HepG2 (cell line): ENCODE measurements around the gene SV2A. TPM values are rescaled to one million over a fixed set of nuclear protein-coding genes. Genes with fewer than 3 reads are reported as not detected.

ENCODE experiments used
- CCDC6 ChIP-seq: sonication (generic); formaldehyde crosslinking; IDR thresholded peaks from 2 replicates; pipeline ENCODE4 v1.8.1; 2022; ENCODE audit warnings: mild to moderate bottlenecking, missing genetic modification reagents, moderate library complexity
- GABPB1 ChIP-seq: IDR thresholded peaks from 2 replicates; pipeline ENCODE4 v1.6.1; 2016; ENCODE audit warnings: mild to moderate bottlenecking, missing genetic modification reagents, moderate library complexity, missing compliant biosample characterization
- GFI1 ChIP-seq: sonication (generic); formaldehyde crosslinking; IDR thresholded peaks from 2 replicates; pipeline ENCODE4 v1.5.0; 2020; ENCODE audit warnings: missing genetic modification reagents, mild to moderate bottlenecking, borderline replicate concordance
- MXD4 ChIP-seq: IDR thresholded peaks from 2 replicates; pipeline ENCODE4 v1.6.1; 2016; ENCODE audit warnings: mild to moderate bottlenecking, missing biosample characterization, missing genetic modification reagents
- NFRKB ChIP-seq: fragments of 450-650 bp; IDR thresholded peaks from 2 replicates; pipeline ENCODE4 v1.6.1; 2017
- NONO ChIP-seq, 2 experiments: fragments of 450-650 bp in 1 of 2; sonication (generic) in 1 of 2; formaldehyde crosslinking in 1 of 2; IDR thresholded peaks in 1 of 2; conservative IDR thresholded peaks in 1 of 2; 2 replicates each; pipeline versions ENCODE4 v1.6.1 to v1.8.0; 2017 to 2022; ENCODE audit warnings: mild to moderate bottlenecking in 1 of 2, missing genetic modification reagents in 1 of 2, moderate library complexity in 1 of 2
- PAWR ChIP-seq: sonication (generic); formaldehyde crosslinking; IDR thresholded peaks from 2 replicates; pipeline ENCODE4 v1.4.0; 2020; ENCODE audit warnings: missing genetic modification reagents, mild to moderate bottlenecking, borderline replicate concordance
- SALL2 ChIP-seq: sonication (generic); formaldehyde crosslinking; IDR thresholded peaks from 2 replicates; pipeline ENCODE4 v1.8.1; 2023; ENCODE audit warnings: mild to moderate bottlenecking, missing genetic modification reagents, inconsistent platforms
- THAP11 ChIP-seq: IDR thresholded peaks from 2 replicates; pipeline ENCODE4 v1.6.1; 2016; ENCODE audit warnings: missing biosample characterization, missing genetic modification reagents
- ZFX ChIP-seq: sonication (generic); formaldehyde crosslinking; IDR thresholded peaks from 2 replicates; pipeline ENCODE4 v1.4.0; 2020; ENCODE audit warnings: mild to moderate bottlenecking, low read depth, missing genetic modification reagents, moderate library complexity
- ZMYM3 ChIP-seq: sonication (generic); formaldehyde crosslinking; IDR thresholded peaks from 2 replicates; pipeline ENCODE4 v1.5.1; 2020; ENCODE audit warnings: mild to moderate bottlenecking, missing genetic modification reagents
- ZNF563 ChIP-seq: sonication (generic); formaldehyde crosslinking; IDR thresholded peaks from 2 replicates; pipeline ENCODE4 v1.8.0; 2022; ENCODE audit warnings: mild to moderate bottlenecking, moderate library complexity, missing genetic modification reagents
- ZNF83 ChIP-seq: sonication (generic); formaldehyde crosslinking; IDR thresholded peaks from 2 replicates; pipeline ENCODE4 v1.4.0; 2020; ENCODE audit warnings: missing genetic modification reagents, mild to moderate bottlenecking, borderline replicate concordance
- polyA plus RNA-seq, 8 experiments: library from polyadenylated mRNA; depleted of rRNA in 3 of 8; stranded (reverse) in 7 of 8; unstranded in 1 of 8; fragments of >200 nt; fragmentation: Illumina TruSeq in 4 of 8; extraction: Trizol in 4 of 8; gene quantifications; 2 replicates each; pipeline versions ENCODE4 v1.2.1 to v1.2.3, GENCODE V29; 2011 to 2016; ENCODE audit warnings: low read depth in 4 of 8, missing spikeins in 1 of 8, mixed read lengths in 1 of 8; ENCODE audit not compliant: insufficient read depth in 1 of 8
- total RNA-seq, 5 experiments: library from RNA; depleted of rRNA; stranded (reverse); fragments of >200 nt; fragmentation: Illumina TruSeq; extraction: Trizol; gene quantifications; 2 replicates each; pipeline ENCODE4 v1.2.3, GENCODE V29; 2016; ENCODE audit warnings: low read depth in 1 of 5
- TF ChIP-seq, protein P1 (sequence below): sonication (generic); formaldehyde crosslinking; IDR thresholded peaks from 2 replicates; pipeline ENCODE4 v1.5.0; 2020; ENCODE audit warnings: mild to moderate bottlenecking, missing genetic modification reagents, borderline replicate concordance
- TF ChIP-seq, protein P2 (sequence below): sonication (generic); formaldehyde crosslinking; IDR thresholded peaks from 2 replicates; pipeline ENCODE4 v1.9.0; 2021; ENCODE audit warnings: missing genetic modification reagents, mild to moderate bottlenecking, borderline replicate concordance
- TF ChIP-seq, protein P3 (sequence below): IDR thresholded peaks from 2 replicates; pipeline ENCODE4 v1.6.1; 2016; ENCODE audit warnings: missing genetic modification reagents, missing compliant biosample characterization
- TF ChIP-seq, protein P4 (sequence below): sonication (generic); formaldehyde crosslinking; IDR thresholded peaks from 2 replicates; pipeline ENCODE4 v1.4.0; 2020; ENCODE audit warnings: missing genetic modification reagents

Gene SV2A
- total and polyA plus RNA-seq, 2 of the 13 experiments (the other 11 are each of a cell fraction or from before 2014, with no cell fraction given) = 0.84 to 1.9 TPM

DNA sequence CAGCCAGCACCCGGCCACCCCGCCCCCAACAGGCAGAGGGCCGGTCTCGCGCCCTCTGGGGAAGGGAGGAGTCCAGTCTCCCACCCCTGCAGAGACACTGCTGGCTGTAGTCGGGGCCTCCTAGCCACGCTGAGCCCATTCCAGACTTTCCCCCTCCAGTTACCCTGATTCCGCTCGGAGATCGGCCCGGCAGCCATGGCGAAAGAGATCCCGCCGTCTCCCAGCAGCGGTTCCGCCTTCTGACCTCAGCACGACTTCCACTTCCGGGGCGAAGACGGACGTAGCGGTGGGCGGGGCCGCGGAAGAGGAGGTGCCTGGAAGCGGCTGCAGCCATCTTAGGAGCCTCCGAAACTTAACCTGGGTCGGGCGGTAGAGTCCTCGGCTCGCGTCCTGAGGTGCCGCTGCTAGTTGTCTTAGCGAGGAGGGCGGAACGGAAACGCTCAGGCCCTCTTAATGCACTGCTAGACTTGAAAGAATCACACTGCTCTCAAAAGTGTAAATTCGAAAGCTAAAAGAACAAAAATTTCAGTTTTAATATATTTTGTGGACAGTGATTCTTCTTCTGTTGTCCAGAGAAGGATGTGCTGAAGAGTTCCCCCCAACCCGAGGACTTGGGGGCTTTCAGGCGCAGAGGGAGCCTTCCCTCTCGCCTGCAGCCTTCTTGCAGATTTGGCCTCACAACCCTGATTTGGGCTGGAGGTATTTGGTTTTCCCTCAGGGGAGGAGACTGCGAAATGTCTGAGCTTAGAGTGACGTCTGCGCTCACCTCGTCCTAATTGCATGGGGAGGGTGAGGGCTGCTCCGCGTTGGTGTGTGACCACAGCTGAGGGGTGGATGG is 10.1 kb upstream of the SV2A start, which contains the start of gene SF3B4 (continued):
- TF ChIP-seq, protein P1, sequence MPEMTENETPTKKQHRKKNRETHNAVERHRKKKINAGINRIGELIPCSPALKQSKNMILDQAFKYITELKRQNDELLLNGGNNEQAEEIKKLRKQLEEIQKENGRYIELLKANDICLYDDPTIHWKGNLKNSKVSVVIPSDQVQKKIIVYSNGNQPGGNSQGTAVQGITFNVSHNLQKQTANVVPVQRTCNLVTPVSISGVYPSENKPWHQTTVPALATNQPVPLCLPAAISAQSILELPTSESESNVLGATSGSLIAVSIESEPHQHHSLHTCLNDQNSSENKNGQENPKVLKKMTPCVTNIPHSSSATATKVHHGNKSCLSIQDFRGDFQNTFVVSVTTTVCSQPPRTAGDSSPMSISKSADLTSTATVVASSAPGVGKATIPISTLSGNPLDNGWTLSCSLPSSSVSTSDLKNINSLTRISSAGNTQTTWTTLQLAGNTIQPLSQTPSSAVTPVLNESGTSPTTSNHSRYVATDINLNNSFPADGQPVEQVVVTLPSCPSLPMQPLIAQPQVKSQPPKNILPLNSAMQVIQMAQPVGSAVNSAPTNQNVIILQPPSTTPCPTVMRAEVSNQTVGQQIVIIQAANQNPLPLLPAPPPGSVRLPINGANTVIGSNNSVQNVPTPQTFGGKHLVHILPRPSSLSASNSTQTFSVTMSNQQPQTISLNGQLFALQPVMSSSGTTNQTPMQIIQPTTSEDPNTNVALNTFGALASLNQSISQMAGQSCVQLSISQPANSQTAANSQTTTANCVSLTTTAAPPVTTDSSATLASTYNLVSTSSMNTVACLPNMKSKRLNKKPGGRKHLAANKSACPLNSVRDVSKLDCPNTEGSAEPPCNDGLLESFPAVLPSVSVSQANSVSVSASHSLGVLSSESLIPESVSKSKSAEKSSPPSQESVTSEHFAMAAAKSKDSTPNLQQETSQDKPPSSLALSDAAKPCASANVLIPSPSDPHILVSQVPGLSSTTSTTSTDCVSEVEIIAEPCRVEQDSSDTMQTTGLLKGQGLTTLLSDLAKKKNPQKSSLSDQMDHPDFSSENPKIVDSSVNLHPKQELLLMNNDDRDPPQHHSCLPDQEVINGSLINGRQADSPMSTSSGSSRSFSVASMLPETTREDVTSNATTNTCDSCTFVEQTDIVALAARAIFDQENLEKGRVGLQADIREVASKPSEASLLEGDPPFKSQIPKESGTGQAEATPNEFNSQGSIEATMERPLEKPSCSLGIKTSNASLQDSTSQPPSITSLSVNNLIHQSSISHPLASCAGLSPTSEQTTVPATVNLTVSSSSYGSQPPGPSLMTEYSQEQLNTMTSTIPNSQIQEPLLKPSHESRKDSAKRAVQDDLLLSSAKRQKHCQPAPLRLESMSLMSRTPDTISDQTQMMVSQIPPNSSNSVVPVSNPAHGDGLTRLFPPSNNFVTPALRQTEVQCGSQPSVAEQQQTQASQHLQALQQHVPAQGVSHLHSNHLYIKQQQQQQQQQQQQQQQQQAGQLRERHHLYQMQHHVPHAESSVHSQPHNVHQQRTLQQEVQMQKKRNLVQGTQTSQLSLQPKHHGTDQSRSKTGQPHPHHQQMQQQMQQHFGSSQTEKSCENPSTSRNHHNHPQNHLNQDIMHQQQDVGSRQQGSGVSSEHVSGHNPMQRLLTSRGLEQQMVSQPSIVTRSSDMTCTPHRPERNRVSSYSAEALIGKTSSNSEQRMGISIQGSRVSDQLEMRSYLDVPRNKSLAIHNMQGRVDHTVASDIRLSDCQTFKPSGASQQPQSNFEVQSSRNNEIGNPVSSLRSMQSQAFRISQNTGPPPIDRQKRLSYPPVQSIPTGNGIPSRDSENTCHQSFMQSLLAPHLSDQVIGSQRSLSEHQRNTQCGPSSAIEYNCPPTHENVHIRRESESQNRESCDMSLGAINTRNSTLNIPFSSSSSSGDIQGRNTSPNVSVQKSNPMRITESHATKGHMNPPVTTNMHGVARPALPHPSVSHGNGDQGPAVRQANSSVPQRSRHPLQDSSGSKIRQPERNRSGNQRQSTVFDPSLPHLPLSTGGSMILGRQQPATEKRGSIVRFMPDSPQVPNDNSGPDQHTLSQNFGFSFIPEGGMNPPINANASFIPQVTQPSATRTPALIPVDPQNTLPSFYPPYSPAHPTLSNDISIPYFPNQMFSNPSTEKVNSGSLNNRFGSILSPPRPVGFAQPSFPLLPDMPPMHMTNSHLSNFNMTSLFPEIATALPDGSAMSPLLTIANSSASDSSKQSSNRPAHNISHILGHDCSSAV (CRISPR knock-in tag) = no peak
- TF ChIP-seq CCDC6 (CRISPR knock-in tag) (peak; percentile 83; the same call in 1 of the 2 replicates), THAP11 (peak; percentile 95), ZNF563 (CRISPR knock-in tag) (0 out of 2 replicates have a peak, but pooled peaks have one; percentile 7), SALL2 (0 out of 2 replicates have a peak, but pooled peaks have one; percentile 23), PAWR (no peak), ZMYM3 (CRISPR knock-in tag) (no peak), MXD4 (no peak), NONO (IDR thresholded peaks at IDR 0.05) (no peak), NONO (CRISPR knock-in tag; conservative IDR thresholded peaks at IDR 0.05) (peak; percentile 85), GFI1 (CRISPR knock-in tag) (no peak; the same call in 1 of the 2 replicates), ZNF83 (CRISPR knock-in tag) (no peak), NFRKB (peak; percentile 51; the same call in 1 of the 2 replicates), ZFX (CRISPR knock-in tag) (peak; percentile 89), GABPB1 (CRISPR knock-in tag) (peak; percentile 99)
- TF ChIP-seq, protein P2, sequence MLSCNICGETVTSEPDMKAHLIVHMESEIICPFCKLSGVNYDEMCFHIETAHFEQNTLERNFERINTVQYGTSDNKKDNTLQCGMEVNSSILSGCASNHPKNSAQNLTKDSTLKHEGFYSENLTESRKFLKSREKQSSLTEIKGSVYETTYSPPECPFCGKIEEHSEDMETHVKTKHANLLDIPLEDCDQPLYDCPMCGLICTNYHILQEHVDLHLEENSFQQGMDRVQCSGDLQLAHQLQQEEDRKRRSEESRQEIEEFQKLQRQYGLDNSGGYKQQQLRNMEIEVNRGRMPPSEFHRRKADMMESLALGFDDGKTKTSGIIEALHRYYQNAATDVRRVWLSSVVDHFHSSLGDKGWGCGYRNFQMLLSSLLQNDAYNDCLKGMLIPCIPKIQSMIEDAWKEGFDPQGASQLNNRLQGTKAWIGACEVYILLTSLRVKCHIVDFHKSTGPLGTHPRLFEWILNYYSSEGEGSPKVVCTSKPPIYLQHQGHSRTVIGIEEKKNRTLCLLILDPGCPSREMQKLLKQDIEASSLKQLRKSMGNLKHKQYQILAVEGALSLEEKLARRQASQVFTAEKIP (CRISPR knock-in tag) = no peak
- TF ChIP-seq, protein P3, sequence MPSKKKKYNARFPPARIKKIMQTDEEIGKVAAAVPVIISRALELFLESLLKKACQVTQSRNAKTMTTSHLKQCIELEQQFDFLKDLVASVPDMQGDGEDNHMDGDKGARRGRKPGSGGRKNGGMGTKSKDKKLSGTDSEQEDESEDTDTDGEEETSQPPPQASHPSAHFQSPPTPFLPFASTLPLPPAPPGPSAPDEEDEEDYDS (CRISPR knock-in tag) = peak; percentile 88
- TF ChIP-seq, protein P4, sequence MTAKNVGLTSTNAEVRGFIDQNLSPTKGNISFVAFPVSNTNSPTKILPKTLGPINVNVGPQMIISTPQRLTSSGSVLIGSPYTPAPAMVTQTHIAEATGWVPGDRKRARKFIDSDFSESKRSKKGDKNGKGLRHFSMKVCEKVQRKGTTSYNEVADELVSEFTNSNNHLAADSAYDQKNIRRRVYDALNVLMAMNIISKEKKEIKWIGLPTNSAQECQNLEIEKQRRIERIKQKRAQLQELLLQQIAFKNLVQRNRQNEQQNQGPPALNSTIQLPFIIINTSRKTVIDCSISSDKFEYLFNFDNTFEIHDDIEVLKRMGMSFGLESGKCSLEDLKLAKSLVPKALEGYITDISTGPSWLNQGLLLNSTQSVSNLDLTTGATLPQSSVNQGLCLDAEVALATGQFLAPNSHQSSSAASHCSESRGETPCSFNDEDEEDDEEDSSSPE (CRISPR knock-in tag) = peak; percentile 90
